Neuronal stem cell (in vitro differentiated cells): ENCODE data around the gene RFX1.
"Not testable (repeated sequence)": the region's sequence is repeated elsewhere in the genome, so short reads cannot be mapped to it uniquely, and the experiment has no call there.

Source experiments
- DNase-seq: peaks from one replicate; pipeline ENCODE4 v3.0.0-alpha.2; 2013; ENCODE audit warnings: low spot score
- H2AFZ ChIP-seq: one replicate; pipeline ENCODE4 v1.6.1; 2013; ENCODE audit warnings: mild to moderate bottlenecking, low read length, inconsistent platforms
- H2AK5ac ChIP-seq: 2 replicates; pipeline ENCODE4 v1.6.1; 2013; ENCODE audit warnings: low read depth, mild to moderate bottlenecking, inconsistent platforms, low read length, moderate library complexity, mixed read lengths
- H2BK120ac ChIP-seq: 2 replicates; pipeline ENCODE4 v1.6.1; 2013; ENCODE audit warnings: low read depth, mild to moderate bottlenecking, inconsistent platforms, low read length, moderate library complexity, mixed read lengths
- H2BK12ac ChIP-seq: one replicate; pipeline ENCODE4 v1.6.1; 2013; ENCODE audit warnings: low read length, inconsistent platforms
- H2BK15ac ChIP-seq: 2 replicates; pipeline ENCODE4 v1.6.1; 2013; ENCODE audit warnings: mild to moderate bottlenecking, low read length, inconsistent platforms, mixed read lengths
- H2BK5ac ChIP-seq: one replicate; pipeline ENCODE4 v1.6.1; 2013; ENCODE audit warnings: inconsistent platforms, mild to moderate bottlenecking, low read length, moderate library complexity
- H3K14ac ChIP-seq: one replicate; pipeline ENCODE4 v1.6.1; 2013; ENCODE audit warnings: low read length, inconsistent platforms
- H3K18ac ChIP-seq: 2 replicates; pipeline ENCODE4 v1.6.1; 2013; ENCODE audit warnings: low read length, inconsistent platforms
- H3K23ac ChIP-seq: 2 replicates; pipeline ENCODE4 v1.6.1; 2013; ENCODE audit warnings: low read depth, mild to moderate bottlenecking, mixed read lengths, low read length, inconsistent platforms; ENCODE audit not compliant: poor library complexity
- H3K27ac ChIP-seq: replicated peaks from 3 replicates; pipeline ENCODE4 v1.5.1; 2013; ENCODE audit warnings: low read length, inconsistent platforms
- H3K27me3 ChIP-seq, 3 experiments: 2 replicates each; pipeline ENCODE4 v1.6.1; 2013; ENCODE audit warnings: low read length in 3 of 3, mild to moderate bottlenecking in 2 of 3, inconsistent platforms in 1 of 3, low read depth in 1 of 3, mixed read lengths in 1 of 3, moderate library complexity in 1 of 3; ENCODE audit not compliant: control insufficient read depth in 3 of 3, insufficient read depth in 3 of 3
- H3K36me3 ChIP-seq, 2 donors: replicated peaks in 1 of 2; 2 replicates each; pipeline ENCODE4 v1.6.1; 2013; ENCODE audit warnings: low read length in 2 of 2; ENCODE audit not compliant: control insufficient read depth in 2 of 2, insufficient read depth in 2 of 2
- H3K4ac ChIP-seq: 2 replicates; pipeline ENCODE4 v1.6.1; 2013; ENCODE audit warnings: inconsistent platforms, mild to moderate bottlenecking, low read length, moderate library complexity
- H3K4me1 ChIP-seq, 2 donors: 1 replicate in 1 of 2; 2 replicates in 1 of 2; pipeline ENCODE4 v1.6.1; 2013; ENCODE audit warnings: low read length in 2 of 2, low read depth in 1 of 2; ENCODE audit not compliant: control insufficient read depth in 2 of 2, insufficient read depth in 1 of 2
- H3K4me2 ChIP-seq: one replicate; pipeline ENCODE4 v1.6.1; 2013; ENCODE audit warnings: mild to moderate bottlenecking, low read length, inconsistent platforms; ENCODE audit not compliant: insufficient read depth, poor library complexity, severe bottlenecking
- H3K4me3 ChIP-seq, 2 donors: 2 replicates each; pipeline ENCODE4 v1.5.1; 2013; ENCODE audit warnings: low read length in 2 of 2, mild to moderate bottlenecking in 2 of 2, inconsistent platforms in 1 of 2, moderate library complexity in 1 of 2
- H3K79me1 ChIP-seq: one replicate; pipeline ENCODE4 v1.6.1; 2013; ENCODE audit warnings: low read depth, mild to moderate bottlenecking, inconsistent platforms, low read length, moderate library complexity
- H3K9ac ChIP-seq: one replicate; pipeline ENCODE4 v1.6.1; 2013; ENCODE audit warnings: mild to moderate bottlenecking, low read depth, low read length, inconsistent platforms; ENCODE audit not compliant: poor library complexity
- H3K9me3 ChIP-seq, 2 donors: replicated peaks in 1 of 2; 2 replicates each; pipeline versions ENCODE3 to v1.6.1; 2013; ENCODE audit warnings: low read length in 2 of 2, mild to moderate bottlenecking in 2 of 2, inconsistent platforms in 1 of 2, low read depth in 1 of 2, mixed read lengths in 1 of 2, moderate library complexity in 1 of 2; ENCODE audit not compliant: control insufficient read depth in 2 of 2, insufficient read depth in 1 of 2
- H4K8ac ChIP-seq: one replicate; pipeline ENCODE4 v1.6.1; 2013; ENCODE audit warnings: low read depth, mild to moderate bottlenecking, inconsistent platforms, low read length, moderate library complexity
- H4K91ac ChIP-seq: one replicate; pipeline ENCODE4 v1.6.1; 2013; ENCODE audit warnings: low read length, low read depth, mild to moderate bottlenecking, inconsistent platforms; ENCODE audit not compliant: poor library complexity
- WGBS, 2 donors: extraction: QIAGEN DNeasy Blood & Tissue Kit; methylation state at CpG; one replicate each; pipeline ENCODE4 v1.1.7; 2013; ENCODE audit warnings: missing lambda C conversion rate in 2 of 2, mixed read lengths in 1 of 2; ENCODE audit not compliant: insufficient read length in 2 of 2, insufficient replicate concordance in 1 of 2; ENCODE audit errors: extremely low coverage in 2 of 2; 5-methylcytosine and 5-hydroxymethylcytosine counted together

RFX1 gene

GRCh38 chr19:14027856-14028450 is 21.8 kb upstream of the RFX1 start, which contains the start of gene RLN3:
Gene RLN3 (plus strand): TSS chr19:14028148. CDS start chr19:14028205, 57 bp downstream.
- Histone ChIP-seq H3K36me3 (no peaks in the 10 kb centered on the region), H2AK5ac (peak within 1 kb of the TSS; percentile 64), H4K91ac (no peak within 1 kb of the TSS), H4K8ac (no peak within 1 kb of the TSS), H3K4me3 (no peak within 1 kb of the TSS), H2BK5ac (no peak within 1 kb of the TSS), H3K4ac (no peak within 1 kb of the TSS), H2BK15ac (no peak within 1 kb of the TSS), H3K18ac (peak within 1 kb of the TSS; percentile 53), H3K27me3 (peaks cover 0 to 21% (median 13%) of the 10 kb centered on the region in 3 experiments), H2BK12ac (peak within 1 kb of the TSS; percentile 28), H2BK120ac (no peak within 1 kb of the TSS), H3K4me2 (no peak within 1 kb of the TSS), H3K14ac (peak within 1 kb of the TSS; percentile 47), H3K79me1 (no peaks in the 10 kb centered on the region), H3K9ac (no peak within 1 kb of the TSS), H2AFZ (peak within 1 kb of the TSS; percentile 26), H3K4me1 (peaks cover 3 to 5% of the 10 kb centered on the region in 2 donors), H3K27ac (no peak within 1 kb of the TSS), H3K23ac (peak within 1 kb of the TSS; percentile 37), H3K9me3 (no peaks in the 10 kb centered on the region)
- DNase-seq = no peak
- no CpG with 5 or more reads among the region's 24 CpGs for WGBS, 2 donors

- H3K14ac ChIP-seq, H4K91ac ChIP-seq, H2BK5ac ChIP-seq, H3K36me3 ChIP-seq, H2BK12ac ChIP-seq, H2BK15ac ChIP-seq, H4K8ac ChIP-seq, H3K4me3 ChIP-seq, H3K27ac ChIP-seq, H3K79me1 ChIP-seq, DNase-seq, H2AFZ ChIP-seq, H3K23ac ChIP-seq, H3K9ac ChIP-seq, H2AK5ac ChIP-seq, H3K18ac ChIP-seq, H3K9me3 ChIP-seq, H3K4me1 ChIP-seq, H3K4me2 ChIP-seq, H2BK120ac ChIP-seq, H3K4ac ChIP-seq: not testable (repeated sequence)
- H3K27me3 ChIP-seq = peaks cover 0 to 21% (median 10%) of the 10 kb centered on the region in 3 experiments
- no CpG with 5 or more reads among the region's 5 CpGs for WGBS, 2 donors
Measured at GRCh38 chr19:14026652-14027192, 20.6 kb upstream of the RFX1 start.

DNA sequence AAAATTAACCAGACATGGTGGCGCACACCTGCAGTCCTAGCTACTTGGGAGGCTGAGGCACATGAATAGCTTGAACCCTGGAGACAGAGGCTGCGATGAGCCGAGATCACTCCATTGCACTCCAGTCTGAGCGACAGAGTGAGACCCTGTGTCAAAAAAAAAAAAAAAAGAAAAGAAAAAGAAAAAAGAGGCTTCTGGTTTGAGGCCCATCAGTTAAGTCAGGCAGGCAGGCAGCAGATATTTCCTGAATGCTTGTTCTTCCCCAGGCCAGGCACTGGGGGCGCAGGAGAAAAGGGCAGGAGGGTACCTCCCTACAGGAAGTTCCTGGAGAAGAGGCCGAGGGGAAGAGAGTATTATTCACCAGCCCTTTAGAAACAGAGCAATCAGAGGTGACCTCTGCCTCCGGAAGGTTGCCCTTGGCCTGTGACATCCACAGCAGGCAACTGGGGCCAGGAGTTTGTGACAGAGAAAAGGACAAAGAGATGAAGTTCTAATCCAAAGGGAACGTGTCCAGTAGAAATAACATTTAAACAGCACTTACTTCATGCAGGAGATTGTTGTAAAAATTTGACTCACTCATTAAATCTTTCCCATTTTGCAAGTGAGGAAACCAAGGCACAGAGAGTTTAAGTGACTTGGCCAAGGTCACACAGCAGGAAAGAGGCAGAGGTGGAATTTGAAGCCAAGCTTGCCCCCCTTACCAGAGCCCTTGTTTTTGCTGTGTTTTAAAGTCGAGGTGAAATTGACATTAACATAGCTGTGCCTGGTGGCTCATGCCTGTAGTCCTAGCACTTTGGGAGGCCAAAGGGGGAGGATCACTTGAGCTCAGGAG is 17.5 kb upstream of the RFX1 start:
- no peak overlapping the region for H2BK5ac ChIP-seq
- peaks cover 3 to 8% of the 10 kb centered on the region in 2 donors for H3K4me1 ChIP-seq
- no peaks in the 10 kb centered on the region for H3K36me3 ChIP-seq
- H3K4me2 ChIP-seq = peak overlapping the region; percentile 26
- H3K23ac ChIP-seq = no peak overlapping the region
- H3K79me1 ChIP-seq = no peaks in the 10 kb centered on the region
- peaks cover 0 to 7% (median 0%) of the 10 kb centered on the region in 3 experiments for H3K27me3 ChIP-seq
- peak overlapping the region; percentile 1 for H2AFZ ChIP-seq
- no peak overlapping the region for H2BK15ac ChIP-seq
- no peak overlapping the region for H3K14ac ChIP-seq
- no peak overlapping the region for H2AK5ac ChIP-seq
- DNase-seq = no peak
- H3K9ac ChIP-seq = no peak overlapping the region
- no peak overlapping the region for H2BK12ac ChIP-seq
- H3K18ac ChIP-seq = no peak overlapping the region
- no peak overlapping the region for H3K4me3 ChIP-seq
- H4K8ac ChIP-seq = no peak overlapping the region
- no peak overlapping the region for H4K91ac ChIP-seq
- WGBS, 2 donors = no CpG with 5 or more reads among the region's 9 CpGs
- no peak overlapping the region for H3K27ac ChIP-seq
- H2BK120ac ChIP-seq = no peak overlapping the region
- H3K9me3 ChIP-seq = no peaks in the 10 kb centered on the region
- no peak overlapping the region for H3K4ac ChIP-seq

DNA sequence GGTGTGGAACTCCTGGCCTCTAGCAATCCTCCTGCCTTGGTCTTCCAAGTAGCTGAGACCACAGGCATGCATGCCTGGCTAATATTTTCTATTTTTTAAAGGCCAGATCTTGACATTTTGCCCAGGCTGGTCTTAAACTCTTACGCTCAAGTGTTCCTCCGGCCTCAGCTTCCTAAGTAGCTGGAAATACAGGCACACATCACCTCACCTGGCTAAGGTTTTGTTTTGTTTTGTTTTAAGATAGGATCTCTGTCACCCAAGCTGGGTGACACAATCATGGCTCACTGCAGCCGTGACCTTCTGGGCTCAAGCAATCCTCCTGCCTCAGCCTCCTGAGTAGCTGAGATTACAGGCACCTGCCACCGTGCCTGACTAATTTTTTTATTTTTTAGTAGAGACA is 16.3 kb upstream of the RFX1 start:
- no peaks in the 10 kb centered on the region for H3K27me3 ChIP-seq
- H2BK5ac ChIP-seq = no peak overlapping the region
- no CpG with 5 or more reads among the region's 4 CpGs for WGBS, 2 donors
- no peak overlapping the region for H2BK15ac ChIP-seq
- H3K36me3 ChIP-seq = no peaks in the 10 kb centered on the region
- H3K4ac ChIP-seq = no peak overlapping the region
- H3K79me1 ChIP-seq = no peaks in the 10 kb centered on the region
- H3K9me3 ChIP-seq = no peaks in the 10 kb centered on the region
- no peak overlapping the region for H3K14ac ChIP-seq
- H4K8ac ChIP-seq = no peak overlapping the region
- no peak for DNase-seq
- no peak overlapping the region for H3K4me2 ChIP-seq
- H2BK120ac ChIP-seq = no peak overlapping the region
- no peak overlapping the region for H3K9ac ChIP-seq
- H3K27ac ChIP-seq = no peak overlapping the region
- H2BK12ac ChIP-seq = no peak overlapping the region
- H3K4me1 ChIP-seq = peaks cover 3 to 8% of the 10 kb centered on the region in 2 donors
- no peak overlapping the region for H4K91ac ChIP-seq
- no peak overlapping the region for H3K18ac ChIP-seq
- no peak overlapping the region for H2AK5ac ChIP-seq
- H2AFZ ChIP-seq = peak overlapping the region; percentile 34
- H3K23ac ChIP-seq = no peak overlapping the region
- H3K4me3 ChIP-seq = no peak overlapping the region
